Measurements from ENCODE around the gene FGFRL1.

Gene FGFRL1, protein sequence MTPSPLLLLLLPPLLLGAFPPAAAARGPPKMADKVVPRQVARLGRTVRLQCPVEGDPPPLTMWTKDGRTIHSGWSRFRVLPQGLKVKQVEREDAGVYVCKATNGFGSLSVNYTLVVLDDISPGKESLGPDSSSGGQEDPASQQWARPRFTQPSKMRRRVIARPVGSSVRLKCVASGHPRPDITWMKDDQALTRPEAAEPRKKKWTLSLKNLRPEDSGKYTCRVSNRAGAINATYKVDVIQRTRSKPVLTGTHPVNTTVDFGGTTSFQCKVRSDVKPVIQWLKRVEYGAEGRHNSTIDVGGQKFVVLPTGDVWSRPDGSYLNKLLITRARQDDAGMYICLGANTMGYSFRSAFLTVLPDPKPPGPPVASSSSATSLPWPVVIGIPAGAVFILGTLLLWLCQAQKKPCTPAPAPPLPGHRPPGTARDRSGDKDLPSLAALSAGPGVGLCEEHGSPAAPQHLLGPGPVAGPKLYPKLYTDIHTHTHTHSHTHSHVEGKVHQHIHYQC

DNA sequence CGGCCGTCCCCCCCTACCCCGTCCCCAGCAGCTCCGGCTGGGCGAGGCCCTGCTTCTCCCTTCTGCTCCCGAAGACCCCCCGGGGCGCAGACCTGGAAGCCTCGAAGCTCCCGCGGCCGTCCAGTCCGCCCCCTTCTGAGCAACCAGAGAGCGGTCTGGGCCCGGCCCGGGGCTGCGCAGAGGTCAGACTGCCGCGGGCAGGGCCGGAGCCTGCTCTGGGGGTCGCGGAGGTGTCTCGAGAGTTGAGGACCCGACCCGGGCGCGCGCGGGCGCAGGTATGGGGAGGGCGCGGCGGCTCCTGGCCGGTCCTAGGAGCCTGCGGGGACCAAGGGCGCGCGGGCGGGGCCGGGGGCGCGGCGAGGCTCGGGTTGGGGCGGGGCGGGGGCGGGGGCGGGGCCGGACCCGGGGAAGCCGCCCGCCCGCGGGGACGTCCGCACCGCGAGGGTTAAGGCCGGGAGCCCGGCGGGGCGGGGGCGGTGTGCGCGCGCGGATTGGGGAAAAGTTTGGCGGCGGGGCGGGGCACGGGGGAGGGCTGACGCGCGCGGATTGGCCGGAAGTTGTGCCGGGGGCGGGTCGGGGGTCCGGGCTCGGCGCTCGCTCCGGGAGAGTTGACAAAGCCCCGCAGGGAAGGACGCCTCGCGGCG, at the start of gene FGFRL1:
Gene FGFRL1 (plus strand): TSS at position 605 of the 644 bp plus-strand sequence. CDS start 860 bp downstream, outside the sequence.
- DNase-seq (ENCODE audit: low read depth) = peak; percentile 90

DNA sequence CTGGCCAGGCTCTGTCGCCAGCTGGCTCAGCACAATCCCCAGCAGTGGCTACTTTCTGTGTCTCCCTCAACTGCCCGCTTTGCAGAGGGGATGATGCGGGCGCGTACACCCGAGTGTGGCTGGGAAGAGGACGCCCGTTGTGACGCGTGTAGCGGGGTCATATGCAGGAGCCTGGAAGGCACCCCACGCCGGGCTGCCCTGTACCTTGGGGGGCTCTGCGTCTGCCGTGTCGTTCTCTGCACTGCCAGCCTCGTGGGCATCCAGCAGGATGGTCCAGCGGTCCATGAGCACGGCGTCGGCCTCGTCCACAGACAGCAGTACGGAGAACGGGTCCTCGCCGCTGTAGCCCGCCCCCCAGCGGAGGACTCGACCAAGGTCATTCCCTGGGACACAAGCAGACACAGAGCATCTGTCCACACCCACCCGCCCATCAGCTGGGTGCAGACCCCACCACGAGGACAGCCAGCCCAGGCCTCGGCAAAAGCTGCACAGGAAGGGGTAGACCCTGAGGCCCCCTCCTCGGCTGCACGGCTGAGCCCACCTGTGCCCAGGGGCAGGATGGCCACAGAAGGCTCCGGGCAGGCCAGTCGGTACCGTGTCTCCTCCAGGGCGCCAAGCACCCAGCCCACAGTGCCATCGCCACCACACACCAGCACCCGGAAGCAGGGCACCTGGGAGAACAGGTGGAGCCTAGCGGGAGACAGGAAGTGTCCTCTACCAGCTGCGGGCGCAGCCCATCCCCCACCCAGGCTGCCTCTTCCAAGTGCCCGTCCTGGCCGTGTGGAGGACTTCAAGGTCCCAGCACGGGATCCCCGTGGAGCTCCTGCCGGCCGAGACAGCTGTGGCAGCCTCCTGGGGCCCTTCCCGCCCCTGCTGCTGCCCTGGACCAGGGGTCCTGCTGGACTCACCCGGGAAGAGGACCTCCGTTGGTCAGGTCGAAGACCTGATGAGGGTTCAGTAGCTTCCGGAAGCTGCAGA, 48.9 kb upstream of the FGFRL1 start:
- DNase-seq (ENCODE audit: low read depth) = no peak

- DNase-seq (ENCODE audit: low read depth) = no peak
These were observed 47.9 kb upstream of the FGFRL1 start for GRCh38 chr4:963276-964225.

GRCh38 chr4:964346-965025, 46.9 kb upstream of the FGFRL1 start:
- DNase-seq (ENCODE audit: low read depth) = no peak

GRCh38 chr4:965048-965765, 46.2 kb upstream of the FGFRL1 start:
- no peak for DNase-seq (ENCODE audit: low read depth)

- no peak for DNase-seq (ENCODE audit: low read depth)
These were observed 45.7 kb upstream of the FGFRL1 start for GRCh38 chr4:965766-966134.

DNA sequence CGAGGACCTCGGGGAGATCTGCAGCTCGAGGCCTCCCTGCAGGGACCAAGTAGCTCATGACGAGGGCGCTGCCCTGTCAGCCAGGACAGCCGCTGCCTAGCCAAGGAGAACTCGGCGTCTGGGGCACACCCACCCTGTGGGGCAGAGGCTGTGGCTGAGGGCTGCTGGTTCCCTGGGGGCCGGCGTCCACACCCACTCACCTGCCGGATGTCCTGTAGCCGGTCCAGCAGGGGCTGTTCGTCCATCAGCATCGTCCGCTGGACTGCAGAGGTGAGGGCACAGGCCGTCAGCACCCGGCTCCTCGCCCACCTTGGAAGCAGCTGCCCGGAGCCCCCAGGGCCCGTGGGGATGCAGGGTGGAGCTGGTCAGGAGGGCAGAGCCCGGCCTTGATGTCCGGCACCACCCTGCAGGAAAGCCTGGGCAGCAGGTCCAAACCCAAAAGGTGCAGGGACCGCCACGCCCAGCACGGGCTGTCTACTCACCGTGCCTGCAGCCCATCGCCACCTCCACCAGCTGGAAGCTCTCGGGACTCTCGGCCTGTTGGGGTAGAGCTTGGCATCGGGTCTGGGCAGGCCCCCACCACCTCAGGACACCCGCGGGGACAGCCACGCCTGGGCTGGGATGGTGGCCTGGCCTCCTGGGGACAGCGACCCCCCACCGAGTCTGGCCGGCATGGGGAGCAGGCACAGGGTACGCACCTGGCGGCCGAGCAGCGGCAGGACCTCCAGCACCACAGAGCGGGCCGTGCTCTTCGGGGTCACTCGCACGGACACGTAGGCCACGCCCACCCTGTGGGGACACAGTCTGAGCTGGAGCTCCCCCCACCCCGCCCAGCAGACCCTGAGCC, 44.9 kb upstream of the FGFRL1 start:
- DNase-seq (ENCODE audit: low read depth) = no peak

DNA sequence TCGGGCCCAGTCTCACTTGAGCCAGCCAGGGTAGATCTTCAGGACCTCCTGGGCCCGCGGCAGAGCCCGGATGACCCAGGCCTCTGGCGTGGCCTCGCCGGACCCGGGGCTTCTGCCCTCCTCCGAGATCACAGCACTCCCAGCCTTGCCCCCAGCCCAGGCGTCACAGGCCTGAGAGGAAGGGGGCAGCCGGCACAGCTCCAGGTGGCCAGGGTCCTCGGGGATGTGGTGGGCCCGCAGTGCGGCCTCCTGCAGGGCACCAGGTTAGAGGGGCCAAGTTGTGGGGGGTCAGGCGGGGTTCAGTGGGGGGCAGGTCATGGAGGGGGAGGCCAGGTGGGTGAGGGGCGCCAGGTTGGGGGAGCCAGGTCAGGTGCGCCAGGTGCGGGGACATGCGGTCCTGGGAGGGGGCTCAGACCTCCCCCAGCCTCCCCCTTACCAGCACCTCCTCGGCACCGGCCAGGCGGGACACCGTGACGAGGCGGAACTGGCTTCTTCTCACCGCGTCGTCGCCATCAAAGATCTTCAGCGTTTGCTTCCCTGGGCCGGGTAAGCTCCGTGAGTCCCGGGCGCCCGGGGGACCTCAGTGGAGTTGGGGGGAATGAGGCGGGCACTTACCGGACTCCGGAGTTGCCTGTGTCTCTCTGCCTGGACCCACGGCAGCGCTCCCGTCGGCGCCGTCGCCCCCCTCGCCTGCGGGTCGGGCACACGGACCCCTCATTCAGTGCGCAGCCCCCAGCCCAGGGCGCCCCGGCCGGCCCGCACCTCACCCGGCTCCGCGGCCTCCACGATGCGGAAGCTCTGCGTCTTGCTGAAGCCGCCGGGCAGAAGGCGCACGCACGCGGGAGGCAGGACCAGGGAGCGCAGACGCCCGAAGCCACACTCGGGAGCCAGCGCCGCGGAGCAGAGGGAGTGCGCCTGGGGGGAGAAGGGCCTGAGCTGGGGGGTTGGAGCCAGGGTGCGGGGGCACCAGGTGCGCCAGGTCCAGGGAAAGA, 44.0 kb upstream of the FGFRL1 start:
- peak; percentile 53 for DNase-seq (ENCODE audit: low read depth)

- no peak for DNase-seq (ENCODE audit: low read depth)
These were observed 43.2 kb upstream of the FGFRL1 start for GRCh38 chr4:968221-968620.

- DNase-seq (ENCODE audit: low read depth) = no peak
These were observed 42.6 kb upstream of the FGFRL1 start for GRCh38 chr4:968621-969394.

DNA sequence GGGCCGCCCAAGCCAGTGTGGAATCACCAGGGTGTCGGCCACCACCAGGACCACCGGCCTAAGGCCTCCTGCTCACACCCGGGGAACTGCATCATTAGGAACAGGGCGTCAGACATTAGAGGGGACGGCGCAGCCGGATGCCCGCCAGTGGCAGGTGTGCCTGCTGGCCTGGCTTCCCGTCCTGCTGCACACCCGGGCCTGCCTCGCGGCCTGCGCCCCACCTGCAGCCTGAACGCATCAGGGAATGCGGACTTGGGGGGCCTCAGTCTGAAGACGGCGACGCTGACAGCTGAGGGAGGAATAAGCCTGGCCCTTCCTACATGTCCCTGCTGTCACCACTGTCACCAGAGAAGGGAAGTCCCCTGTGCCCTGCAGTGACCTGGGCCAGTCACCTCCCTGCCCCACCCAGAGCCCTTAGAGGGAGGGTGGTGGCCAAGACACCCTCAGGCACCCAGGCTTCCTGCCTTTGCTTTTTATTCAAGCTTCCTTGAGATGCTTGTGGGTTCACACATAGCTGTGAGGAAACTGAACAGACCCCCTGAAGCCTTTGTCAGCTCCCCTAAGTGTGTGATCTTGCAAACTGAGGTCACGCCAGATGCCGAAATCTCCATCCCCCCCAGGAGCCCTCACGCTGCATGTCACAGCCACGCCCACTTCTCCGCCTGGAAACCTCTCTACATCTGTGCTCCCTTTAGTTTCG, 41.2 kb upstream of the FGFRL1 start:
- DNase-seq (ENCODE audit: low read depth) = no peak

DNA sequence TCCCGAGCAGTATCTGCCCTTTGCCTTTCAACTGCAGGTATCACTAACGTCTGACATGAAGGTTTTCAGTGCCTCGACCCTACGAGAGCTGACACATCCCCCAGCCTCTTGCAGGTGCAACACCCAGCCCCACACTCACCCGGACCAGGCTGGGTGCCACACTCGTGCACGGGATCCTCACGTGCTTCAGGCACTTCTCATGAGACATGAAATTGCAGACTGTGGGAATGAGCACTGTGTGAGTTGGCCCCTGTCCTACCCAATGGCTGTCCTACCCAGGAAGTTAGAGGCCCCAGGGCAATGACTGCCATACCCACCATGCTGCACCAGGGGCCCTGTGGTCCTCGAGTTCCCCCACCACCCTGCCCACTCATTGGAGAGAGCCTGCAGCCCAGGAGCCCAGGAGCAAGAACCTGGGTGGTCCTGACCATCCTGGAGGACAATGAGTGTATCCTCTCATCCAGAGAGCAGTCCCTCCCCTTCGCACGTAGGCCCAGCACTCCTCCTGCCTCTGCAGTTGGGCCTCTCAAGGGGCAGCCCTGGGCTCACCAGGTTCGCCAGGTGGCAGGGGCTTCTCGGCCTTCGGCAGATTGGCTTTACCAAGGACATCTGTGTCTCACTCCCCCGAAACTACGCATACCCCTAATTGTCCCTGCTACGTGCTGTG, 40.4 kb upstream of the FGFRL1 start:
- no peak for DNase-seq (ENCODE audit: low read depth)

DNA sequence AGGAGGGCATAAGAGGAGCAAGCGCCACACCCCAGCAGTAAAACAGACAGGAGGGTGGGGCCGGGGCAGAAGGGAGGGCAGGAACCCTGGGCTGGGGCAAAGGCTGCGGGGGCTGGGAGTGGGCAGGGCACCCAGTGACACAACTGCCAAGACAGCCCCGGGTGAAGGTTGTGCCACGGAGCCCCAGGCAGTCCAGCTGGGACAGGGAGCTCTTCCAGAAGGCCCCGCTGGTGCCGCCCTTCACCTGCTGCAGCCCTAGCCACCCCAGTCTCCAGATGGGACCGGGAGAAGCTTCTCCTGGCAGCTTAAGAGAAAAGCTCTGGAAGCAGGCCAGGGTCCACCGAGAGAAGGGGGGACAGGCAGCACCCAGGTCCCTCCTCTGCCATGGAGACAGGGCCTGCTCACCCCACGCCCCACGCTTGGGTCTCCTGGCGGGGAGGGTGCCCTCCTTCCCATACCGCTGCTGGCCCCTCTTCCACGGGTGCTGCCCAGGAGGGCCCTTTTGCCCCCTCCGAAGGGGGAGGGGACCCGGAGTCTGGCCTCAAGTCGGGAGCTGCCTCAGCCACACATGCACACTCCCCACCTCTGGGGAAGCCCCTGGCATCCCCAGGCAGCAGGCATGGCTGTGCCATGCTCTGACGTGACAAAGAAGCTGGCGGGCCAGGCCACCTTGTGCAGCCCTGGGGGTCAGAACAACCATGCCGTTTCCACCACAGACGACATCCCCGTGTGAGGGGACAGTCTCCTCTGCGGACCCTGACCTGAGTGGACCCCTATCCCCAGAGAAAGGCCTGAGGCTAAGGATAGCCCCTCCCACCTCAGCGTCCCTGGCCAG, 39.5 kb upstream of the FGFRL1 start:
- no peak for DNase-seq (ENCODE audit: low read depth)

DNA sequence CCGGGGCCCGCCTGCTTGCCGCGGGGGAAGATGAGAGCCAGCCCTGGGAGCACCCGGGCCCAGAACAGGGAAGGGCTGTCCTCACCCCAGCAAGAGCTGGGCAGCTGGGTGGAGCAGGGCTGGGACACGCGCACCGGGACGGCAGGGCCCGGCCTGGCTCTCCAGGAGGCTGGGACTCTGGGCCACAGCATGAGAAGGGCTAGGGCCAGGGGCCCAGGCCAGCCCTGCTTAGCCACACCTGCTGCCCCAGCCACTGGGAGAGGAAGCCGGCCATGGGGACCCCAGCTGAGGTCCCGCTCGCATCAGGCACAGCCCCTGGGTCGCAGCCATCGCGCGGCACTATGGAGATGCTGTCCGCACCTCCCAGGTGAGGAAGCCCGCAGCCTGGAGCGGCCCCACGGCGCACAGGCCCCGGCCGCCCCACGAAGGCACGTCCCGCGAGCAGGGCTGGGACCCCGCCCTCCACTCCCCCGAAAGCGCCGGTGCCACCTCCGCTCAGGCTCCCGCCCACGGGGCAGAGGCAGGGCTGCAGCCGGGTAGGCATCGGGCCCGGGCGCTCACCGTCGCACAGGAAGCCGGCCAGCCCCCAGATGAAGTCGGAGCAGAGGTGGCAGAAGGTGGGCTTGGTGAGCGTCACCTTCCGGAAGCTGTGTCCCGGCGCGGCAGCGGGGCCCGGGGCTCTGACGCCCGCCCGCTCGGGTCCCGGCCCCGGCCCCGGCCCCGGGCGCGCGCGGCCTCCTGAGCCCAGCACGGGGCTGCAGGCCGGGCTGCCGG, 38.6 kb upstream of the FGFRL1 start:
- DNase-seq (ENCODE audit: low read depth) = peak; percentile 15

Data from iris pigment epithelial cell (primary cell).